ENCODE measurements around the gene YY1.

Gene YY1

GRCh38 chr14:100320157-100320856 lies 81.4 kb downstream of the YY1 start:
- ATAC-seq, result no peak
- TF ChIP-seq ZC3H10 (CRISPR knock-in tag; IDR thresholded peaks at IDR 0.05) (no peak), POU6F1 (CRISPR knock-in tag; IDR thresholded peaks at IDR 0.05; ENCODE audit: borderline replicate concordance, low read depth) (no peak), ZNF565 (CRISPR knock-in tag; conservative IDR thresholded peaks at IDR 0.05; ENCODE audit: low read depth) (no peak), CREB5 (CRISPR knock-in tag; IDR thresholded peaks at IDR 0.05; ENCODE audit: low read depth) (no peak), ZNF8 (CRISPR knock-in tag; IDR thresholded peaks at IDR 0.05) (no peak), GLIS3 (CRISPR knock-in tag; IDR thresholded peaks at IDR 0.05) (no peak), ZNF70 (CRISPR knock-in tag; IDR thresholded peaks at IDR 0.05) (no peak), ESRRG (CRISPR knock-in tag; IDR thresholded peaks at IDR 0.05) (no peak), CSRNP3 (CRISPR knock-in tag; IDR thresholded peaks at IDR 0.05) (no peak), SNAI2 (CRISPR knock-in tag; IDR thresholded peaks at IDR 0.05) (no peak), CSDC2 (CRISPR knock-in tag; IDR thresholded peaks at IDR 0.05) (no peak), TOX (CRISPR knock-in tag; IDR thresholded peaks at IDR 0.05; ENCODE audit: borderline replicate concordance) (no peak), ZFP30 (CRISPR knock-in tag; IDR thresholded peaks at IDR 0.05) (no peak), ZFP3 (CRISPR knock-in tag; IDR thresholded peaks at IDR 0.05) (no peak), BACH2 (CRISPR knock-in tag; IDR thresholded peaks at IDR 0.05; ENCODE audit: borderline replicate concordance) (no peak), RARB (CRISPR knock-in tag; IDR thresholded peaks at IDR 0.05) (no peak)

- no peak for ATAC-seq
- no peak for TF ChIP-seq OSR1 (CRISPR knock-in tag; IDR thresholded peaks at IDR 0.05)
- peak; percentile 91 for TF ChIP-seq ZNF70 (CRISPR knock-in tag; IDR thresholded peaks at IDR 0.05)
Measured at GRCh38 chr14:100321473-100322137, 82.7 kb downstream of the YY1 start.

GRCh38 chr14:100322138-100322957 lies 83.4 kb downstream of the YY1 start:
- TF ChIP-seq CSRNP3 (CRISPR knock-in tag; IDR thresholded peaks at IDR 0.05) (no peak), RARB (CRISPR knock-in tag; IDR thresholded peaks at IDR 0.05) (no peak), PPARA (CRISPR knock-in tag; IDR thresholded peaks at IDR 0.05; ENCODE audit: borderline replicate concordance) (no peak), BACH2 (CRISPR knock-in tag; IDR thresholded peaks at IDR 0.05; ENCODE audit: borderline replicate concordance) (no peak), ARNTL (CRISPR knock-in tag; IDR thresholded peaks at IDR 0.05; ENCODE audit: borderline replicate concordance, low read depth) (no peak), TCF4 (CRISPR knock-in tag; IDR thresholded peaks at IDR 0.05; ENCODE audit: borderline replicate concordance) (no peak), ZNF70 (CRISPR knock-in tag; IDR thresholded peaks at IDR 0.05) (no peak), TSHZ2 (CRISPR knock-in tag; IDR thresholded peaks at IDR 0.05) (no peak), POU6F1 (CRISPR knock-in tag; IDR thresholded peaks at IDR 0.05; ENCODE audit: borderline replicate concordance, low read depth) (no peak), ESRRG (CRISPR knock-in tag; IDR thresholded peaks at IDR 0.05) (no peak), TOX (CRISPR knock-in tag; IDR thresholded peaks at IDR 0.05; ENCODE audit: borderline replicate concordance) (no peak), ZFP3 (CRISPR knock-in tag; IDR thresholded peaks at IDR 0.05) (no peak), ZFP30 (CRISPR knock-in tag; IDR thresholded peaks at IDR 0.05) (no peak), ZNF565 (CRISPR knock-in tag; conservative IDR thresholded peaks at IDR 0.05; ENCODE audit: low read depth) (no peak), OSR1 (CRISPR knock-in tag; IDR thresholded peaks at IDR 0.05) (no peak), ISL1 (CRISPR knock-in tag; IDR thresholded peaks at IDR 0.05) (no peak), ZC3H10 (CRISPR knock-in tag; IDR thresholded peaks at IDR 0.05) (no peak)
- no peak for ATAC-seq

Measured in SK-N-SH treated with all-trans-retinoic acid at 6 μM for 48 hours (cell line).